GM18511 (cell line): ENCODE measurements around the gene GAL3ST2.
"Not testable (repeated sequence)": the region's sequence is repeated elsewhere in the genome, so short reads cannot be mapped to it uniquely, and the experiment has no call there.

ENCODE experiments used
- ATAC-seq: cut with Tn5 transposase; IDR thresholded peaks from one replicate; pipeline ENCODE4 v1.9.1; 2021; ENCODE audit warnings: mild to moderate bottlenecking, moderate library complexity; ENCODE audit not compliant: unreplicated experiment

Gene GAL3ST2

DNA sequence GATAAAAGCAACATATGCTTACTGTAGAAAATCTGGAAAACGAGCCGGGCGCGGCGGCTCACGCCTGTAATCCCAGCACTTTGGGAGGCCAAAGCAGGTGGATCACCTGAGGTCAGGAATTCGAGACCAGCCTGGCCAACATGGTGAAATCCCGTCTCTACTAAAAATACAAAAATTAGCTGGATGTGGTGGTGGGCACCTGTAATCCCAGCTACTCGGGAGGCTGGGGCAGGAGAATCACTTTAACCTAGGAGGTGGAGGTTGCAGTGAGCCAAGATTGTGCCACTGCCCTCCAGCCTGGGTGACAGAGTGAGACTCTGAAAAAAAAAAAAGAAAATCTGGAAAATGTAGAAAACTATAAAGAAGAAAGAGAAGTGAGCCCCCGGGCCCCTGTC lies 41.2 kb downstream of the GAL3ST2 start:
- not testable (repeated sequence) for ATAC-seq

- ATAC-seq = no peak
Observed at GRCh38 chr2:241818229-241818942, 41.8 kb downstream of the GAL3ST2 start.

DNA sequence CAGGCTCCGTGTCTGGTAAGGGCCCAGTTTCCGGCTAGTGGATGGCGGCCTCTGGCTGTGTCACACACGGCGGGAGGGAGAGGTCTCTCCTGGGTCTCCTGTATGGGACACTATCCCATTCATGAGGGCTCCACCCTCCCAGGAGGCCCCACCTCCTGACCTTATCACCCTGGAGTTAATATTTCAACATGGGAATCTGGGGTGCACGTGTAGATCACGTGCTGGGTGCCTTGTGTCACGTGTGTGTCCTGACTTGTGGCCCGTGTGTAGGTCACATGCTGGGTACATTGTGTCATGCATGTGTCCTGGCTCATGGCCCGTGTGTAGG lies 42.3 kb downstream of the GAL3ST2 start:
- no peak for ATAC-seq

GRCh38 chr2:241819947-241820624 lies 43.5 kb downstream of the GAL3ST2 start:
- ATAC-seq = not testable (repeated sequence)

DNA sequence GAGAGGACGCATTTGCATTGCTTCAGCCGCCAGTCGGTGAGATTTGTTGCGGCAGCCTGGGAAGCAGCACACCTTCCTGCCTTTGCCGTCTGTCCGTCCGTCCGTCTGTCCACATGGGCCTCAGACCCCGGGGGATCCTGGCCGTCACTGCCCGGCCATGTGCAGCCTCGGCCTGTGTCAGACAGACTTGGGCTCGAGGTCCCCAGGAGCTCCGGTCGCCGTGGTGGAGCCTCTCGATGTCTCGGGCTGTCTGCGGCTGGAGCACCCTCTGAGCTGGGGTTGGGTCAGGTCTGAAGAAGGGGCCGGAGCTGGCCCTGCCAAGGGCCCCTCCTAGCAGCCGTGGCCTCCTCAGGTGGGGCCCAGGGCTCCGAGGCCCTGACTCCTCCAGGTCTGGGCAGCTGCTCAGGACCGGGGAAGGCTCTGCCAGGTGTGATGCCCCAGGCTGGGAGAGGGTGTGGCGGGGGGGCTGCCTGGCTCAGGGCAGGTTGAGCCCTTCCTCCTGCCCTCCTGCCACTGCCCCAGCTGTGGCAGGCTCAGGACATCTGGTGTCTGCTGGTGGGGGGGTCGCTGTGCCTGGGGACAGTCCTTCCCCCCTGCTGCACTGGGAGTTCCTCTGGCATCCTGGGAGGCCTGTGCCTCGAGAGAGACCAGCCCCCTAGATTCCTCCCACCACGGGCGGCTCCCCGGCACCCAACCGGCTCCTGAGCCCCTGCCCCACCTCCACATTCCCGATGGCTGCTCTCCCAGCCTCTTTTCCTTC lies 44.2 kb downstream of the GAL3ST2 start:
- ATAC-seq = no peak

DNA sequence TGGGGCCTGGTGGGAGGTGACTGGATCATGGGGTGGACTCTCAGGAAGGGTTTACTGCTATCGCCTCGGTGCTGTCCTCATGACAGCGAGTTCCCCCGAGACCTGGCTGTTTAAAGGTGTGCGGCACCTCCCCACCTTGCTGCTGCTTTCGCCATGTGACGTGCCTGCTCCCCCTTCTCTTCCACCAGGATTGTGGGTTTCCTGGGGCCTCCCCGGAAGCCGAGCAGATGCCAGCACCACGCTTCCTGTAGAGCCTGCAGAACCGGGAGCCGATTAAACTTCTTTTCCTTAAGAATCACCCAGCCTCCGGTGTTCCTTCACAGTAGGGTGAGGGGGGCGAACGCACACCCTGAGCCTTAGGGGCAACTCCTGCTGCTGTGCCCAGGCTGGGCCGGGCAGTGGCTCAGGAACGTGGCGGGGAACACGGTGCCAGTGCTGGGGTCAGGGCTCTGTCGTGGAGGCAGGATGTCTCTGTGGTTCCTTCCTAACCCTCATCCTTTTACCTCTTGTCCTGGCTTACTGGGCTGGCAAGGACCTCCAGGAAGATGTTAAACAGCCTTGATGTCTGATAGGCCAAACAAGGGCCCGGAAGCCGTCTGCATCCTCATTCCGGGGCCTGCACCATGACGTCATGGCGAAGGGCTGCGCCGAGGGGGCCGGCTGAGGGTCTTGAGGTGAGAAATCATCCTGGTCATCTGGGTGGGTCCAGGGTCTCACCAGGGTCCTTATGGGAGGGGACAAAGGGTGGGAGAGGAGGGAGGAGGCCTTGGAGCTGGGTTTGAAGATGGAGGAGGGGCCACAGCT lies 45.0 kb downstream of the GAL3ST2 start:
- ATAC-seq = no peak

DNA sequence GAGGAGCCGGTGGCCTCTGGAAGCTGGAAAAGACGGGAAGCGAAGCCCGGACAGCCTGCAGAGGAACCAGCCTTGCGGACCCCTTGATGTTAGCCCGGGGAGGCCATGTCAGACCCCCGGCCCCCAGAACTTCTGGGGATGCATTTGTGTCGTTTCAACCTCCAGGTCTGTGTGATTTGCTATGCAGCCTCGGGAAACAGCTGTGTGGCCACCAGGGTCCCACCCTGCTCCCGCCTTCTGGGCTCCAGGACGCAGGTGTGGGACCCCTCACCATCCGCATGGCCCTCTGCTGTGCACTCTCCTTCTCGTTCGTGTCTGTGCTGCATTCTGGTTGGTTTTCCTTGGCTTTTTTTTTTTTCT lies 45.6 kb downstream of the GAL3ST2 start:
- ATAC-seq = no peak

DNA sequence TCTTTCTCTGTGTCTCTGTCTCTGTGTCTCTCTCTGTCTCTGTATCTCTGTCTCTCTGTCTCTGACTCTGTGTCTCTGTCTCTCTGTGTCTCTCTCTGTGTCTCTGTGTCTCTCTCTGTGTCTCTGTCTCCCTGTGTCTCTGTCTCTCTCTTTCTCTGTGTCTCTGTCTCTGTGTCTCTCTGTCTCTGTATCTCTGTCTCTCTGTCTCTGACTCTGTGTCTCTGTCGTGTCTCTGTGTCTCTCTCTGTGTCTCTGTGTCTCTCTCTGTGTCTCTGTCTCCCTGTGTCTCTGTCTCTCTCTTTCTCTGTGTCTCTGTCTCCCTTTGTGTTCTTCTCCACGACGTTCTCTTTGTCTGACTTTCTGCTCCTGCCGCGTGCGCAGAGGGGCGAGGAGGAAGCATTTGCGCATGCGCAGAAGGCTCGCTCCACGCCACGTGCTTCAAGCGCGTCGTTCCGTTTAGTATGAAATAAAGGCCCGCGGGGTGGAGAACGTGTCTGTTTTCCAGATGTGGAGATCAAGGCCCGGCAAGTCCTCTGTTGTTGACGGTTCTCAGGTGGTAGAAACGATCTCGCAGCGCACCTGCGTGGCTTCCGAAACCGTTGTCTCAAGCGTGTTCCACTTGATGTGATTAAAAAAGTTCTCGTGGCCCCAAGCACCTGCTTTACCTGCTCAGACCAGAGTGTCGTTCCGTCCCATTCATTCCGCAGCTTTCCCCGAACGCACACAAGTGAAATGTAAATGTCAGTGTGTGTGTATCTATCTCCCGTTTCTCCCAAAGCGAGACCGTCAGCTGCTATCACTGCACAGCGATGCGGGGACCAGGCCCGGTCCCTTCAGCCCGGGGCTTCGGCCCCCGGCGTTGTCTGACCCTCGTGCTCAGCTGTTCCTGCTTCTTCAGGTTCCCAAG lies 47.2 kb downstream of the GAL3ST2 start:
- not testable (repeated sequence) for ATAC-seq

DNA sequence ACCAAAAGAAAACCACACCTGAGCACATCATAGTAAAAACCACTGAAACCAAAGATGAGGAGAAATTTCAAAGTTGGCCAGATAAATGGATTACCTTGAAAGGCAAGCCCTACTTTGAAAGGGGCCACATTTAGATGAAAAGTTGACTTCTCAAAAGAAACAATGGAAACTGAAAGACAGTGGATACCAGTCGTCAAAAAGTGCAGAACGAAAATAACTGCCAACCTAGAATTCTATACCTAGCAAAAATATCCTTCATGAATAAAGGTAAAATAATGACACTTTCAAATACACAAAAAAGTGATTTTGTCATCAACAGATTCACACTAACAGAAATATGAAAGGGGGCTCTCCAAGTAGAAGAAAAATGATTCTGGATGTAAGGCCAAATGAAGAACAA lies 50.8 kb downstream of the GAL3ST2 start:
- ATAC-seq = no peak

DNA sequence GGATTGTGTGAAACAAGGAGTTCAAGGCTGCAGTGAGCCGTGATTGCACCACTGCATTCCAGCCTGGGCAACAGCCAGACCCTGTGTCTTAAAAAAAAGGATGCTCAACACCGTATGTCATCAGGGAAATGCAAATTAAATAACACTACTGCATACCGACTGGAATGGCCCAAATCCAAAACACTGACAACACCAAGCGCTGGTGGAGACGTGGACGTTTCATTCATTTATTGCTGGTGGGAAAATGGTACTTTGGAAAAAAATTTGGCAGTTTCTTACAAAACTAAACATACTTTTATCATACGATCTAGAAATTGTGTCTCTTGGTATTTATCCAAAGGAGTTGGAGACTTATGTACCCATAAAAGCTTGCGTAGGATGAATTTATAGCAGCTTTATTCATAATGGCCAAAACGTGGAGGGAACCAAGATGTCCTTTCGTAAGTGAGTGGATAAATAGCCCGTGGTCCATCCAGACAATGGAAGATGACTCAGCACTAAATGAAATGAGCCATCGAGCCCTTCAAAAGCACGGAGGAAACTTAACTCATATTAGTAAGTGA lies 56.6 kb downstream of the GAL3ST2 start:
- no peak for ATAC-seq

GRCh38 chr2:241833756-241834526 lies 57.3 kb downstream of the GAL3ST2 start:
- not testable (repeated sequence) for ATAC-seq

GRCh38 chr2:241834527-241835210 lies 58.0 kb downstream of the GAL3ST2 start:
- ATAC-seq = no peak

GRCh38 chr2:241835611-241836010 lies 59.0 kb downstream of the GAL3ST2 start:
- ATAC-seq = no peak

- ATAC-seq = no peak
Observed at GRCh38 chr2:241836292-241836691, 59.7 kb downstream of the GAL3ST2 start.

DNA sequence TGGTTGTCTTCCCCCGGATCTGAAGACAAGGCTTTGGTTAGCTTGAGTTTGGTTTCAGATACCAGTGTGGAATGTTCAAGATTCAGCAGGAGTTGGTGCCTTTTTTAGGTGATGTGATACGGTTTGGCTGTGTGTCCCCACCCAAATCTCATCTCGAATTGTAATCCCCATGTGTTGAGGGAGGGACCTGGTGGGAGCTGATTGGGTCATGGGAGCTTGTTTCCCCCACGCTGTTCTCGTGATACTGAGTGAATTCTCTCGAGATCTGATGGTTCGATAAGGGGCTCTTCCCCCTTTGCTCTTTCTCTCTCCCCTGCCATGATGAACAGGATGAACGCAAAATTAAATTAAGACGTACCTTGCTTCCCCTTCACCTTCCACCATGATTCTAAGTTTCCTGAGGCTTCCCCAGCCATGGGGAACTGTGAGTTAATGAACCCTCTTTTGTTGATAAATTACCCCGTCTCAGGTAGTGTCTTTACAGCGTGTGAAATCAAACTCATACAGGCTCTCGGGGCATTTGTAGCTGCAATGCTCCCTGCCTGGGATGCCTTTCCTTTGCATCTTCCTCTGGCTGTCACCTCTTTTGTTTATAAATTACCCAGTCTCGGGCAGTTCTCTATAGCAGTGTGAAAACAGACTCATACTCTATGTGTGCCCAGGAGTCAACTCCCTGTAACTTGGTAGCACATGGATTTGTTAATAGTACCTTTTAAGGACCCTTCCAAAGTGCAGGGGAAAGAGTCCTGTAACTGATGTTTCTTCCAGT lies 60.8 kb downstream of the GAL3ST2 start:
- no peak for ATAC-seq

DNA sequence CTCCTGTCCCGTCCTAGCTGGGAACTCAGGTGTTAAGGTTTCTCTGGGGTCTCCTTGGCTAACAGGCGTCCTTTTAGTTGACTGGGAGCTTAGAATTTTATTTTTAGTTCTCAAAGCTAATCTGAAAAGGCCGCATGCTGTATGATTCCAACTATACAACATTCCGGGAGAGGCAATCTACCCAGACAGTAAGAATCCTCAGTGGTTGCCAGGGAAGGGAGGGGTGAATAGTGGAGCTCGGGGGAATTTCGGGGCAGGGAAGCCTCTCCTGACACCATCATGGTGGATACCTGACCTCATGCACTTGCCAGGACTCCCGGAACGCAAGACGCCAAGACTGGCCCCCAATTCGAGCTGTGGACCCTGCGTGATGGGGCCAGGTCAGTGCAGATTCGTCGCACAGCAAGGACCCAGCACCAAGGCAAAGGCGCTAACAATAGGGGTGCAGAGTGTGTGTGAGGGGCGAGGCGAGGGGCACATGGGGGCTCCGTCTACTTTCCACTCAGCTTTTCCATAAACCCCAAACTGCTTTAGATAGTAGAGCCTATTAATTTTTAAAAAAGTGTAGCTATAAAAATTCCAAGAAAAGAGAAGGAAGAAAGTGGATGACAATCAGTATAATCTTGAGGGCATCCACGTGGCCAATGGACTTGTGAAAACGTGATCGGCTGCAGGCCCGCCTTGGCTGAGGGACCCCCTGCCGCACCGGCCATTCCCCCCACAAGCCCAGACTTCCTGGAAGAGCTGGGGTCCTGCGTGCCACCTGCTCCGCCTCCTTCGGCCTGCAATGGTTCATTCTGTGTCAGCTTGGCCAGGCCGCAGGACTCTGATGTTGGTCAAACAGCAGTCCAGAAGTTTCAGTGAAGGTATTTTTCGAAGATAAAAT lies 64.8 kb downstream of the GAL3ST2 start:
- no peak for ATAC-seq

GRCh38 chr2:241842067-241842415 lies 65.4 kb downstream of the GAL3ST2 start:
- ATAC-seq = no peak
